SKM-1 treated with dmso at 0.1 percent for 144 hours (cell line): ENCODE results near the gene ERICH6.
A peak's percentile ranks its signal among the peaks of the same experiment; 100 is the strongest.

ENCODE experiments used
- DNase-seq: peaks from one replicate; lab custom pipeline; 2025; ENCODE audit not compliant: unreplicated experiment; lab: John Stamatoyannopoulos, UW

The ERICH6 gene

GRCh38 chr3:150703756-150704344 lies at the start of gene ERICH6:
TSS of gene ERICH6 (minus strand) at chr3:150703920. CDS start at chr3:150703898, 22 bp downstream.
- peak; percentile 78 for DNase-seq

DNA sequence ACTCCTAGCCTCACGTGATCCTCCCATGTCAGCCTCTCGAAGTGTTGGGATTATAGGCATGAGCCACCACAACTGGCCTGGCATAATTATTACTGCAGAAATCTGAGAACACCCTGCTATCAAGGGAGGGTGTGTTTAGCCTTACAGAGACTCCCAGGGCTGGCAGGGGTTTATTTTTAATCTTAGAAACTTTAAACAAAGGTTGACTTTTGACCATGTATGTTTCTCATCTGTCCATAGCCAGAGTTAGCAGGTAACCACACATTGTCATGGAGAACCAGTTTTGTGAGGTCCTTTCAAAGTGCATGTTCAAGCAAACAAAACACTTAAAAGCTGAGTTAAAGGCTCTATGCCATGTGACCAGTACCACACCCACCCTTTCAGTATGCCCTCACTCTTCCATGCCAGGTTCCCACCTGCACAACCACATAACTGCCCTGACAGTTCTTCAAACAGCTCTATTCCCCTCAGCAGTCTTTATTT lies 48.1 kb upstream of the ERICH6 start:
- DNase-seq, result no peak

- no peak for DNase-seq
These were observed 45.5 kb upstream of the ERICH6 start for GRCh38 chr3:150749255-150749654.

- no peak for DNase-seq
These were observed 44.9 kb upstream of the ERICH6 start for GRCh38 chr3:150748684-150749047.

- no peak for DNase-seq
These were observed 44.4 kb upstream of the ERICH6 start for GRCh38 chr3:150747886-150748683.

GRCh38 chr3:150746791-150747590 lies 43.3 kb upstream of the ERICH6 start:
- no peak for DNase-seq

- no peak for DNase-seq
These were observed 42.1 kb upstream of the ERICH6 start for GRCh38 chr3:150745832-150746231.

GRCh38 chr3:150744919-150745211 lies 41.1 kb upstream of the ERICH6 start:
- no peak for DNase-seq

DNA sequence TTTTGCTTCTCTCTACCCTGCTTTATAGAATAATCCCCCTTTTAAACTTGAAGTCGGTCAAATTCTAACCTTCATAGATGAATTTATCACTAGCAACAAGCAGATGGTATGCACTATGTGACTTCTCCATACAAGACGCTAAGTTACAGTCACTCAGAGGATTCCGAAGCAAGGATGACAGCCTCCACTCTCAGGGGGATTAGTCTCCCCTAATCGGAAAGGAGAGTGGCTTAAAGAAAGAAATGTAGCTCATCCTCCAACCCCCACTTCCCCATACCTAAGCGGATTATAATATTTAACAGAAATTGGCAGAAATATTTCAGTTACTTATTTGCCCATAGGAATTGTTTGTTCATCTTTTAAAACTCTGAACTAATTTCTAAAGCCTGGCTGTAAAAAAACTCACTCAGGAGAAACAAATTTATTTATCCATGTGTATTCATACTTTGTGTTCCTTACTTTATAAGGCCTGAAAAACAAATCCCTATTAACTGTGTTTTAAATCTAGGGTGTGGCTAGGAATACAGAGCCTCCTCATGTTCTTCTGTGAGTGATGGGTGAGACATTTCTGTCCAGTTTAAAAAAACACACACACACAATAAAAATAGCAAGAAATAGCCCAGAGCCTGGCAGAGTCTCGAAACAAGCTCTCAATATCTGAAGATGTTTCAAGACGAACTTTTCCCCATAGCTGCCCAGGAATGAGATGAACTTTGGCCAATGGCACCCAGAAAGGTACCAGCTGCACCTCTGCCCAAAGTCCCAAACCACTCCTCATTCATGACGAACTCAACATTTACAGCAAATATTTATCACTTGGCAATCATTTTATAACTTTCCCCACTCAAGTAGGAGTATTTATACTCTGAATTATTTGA lies 40.6 kb upstream of the ERICH6 start:
- no peak for DNase-seq

- DNase-seq, result no peak
These were observed 39.8 kb upstream of the ERICH6 start for GRCh38 chr3:150743508-150743907.

DNA sequence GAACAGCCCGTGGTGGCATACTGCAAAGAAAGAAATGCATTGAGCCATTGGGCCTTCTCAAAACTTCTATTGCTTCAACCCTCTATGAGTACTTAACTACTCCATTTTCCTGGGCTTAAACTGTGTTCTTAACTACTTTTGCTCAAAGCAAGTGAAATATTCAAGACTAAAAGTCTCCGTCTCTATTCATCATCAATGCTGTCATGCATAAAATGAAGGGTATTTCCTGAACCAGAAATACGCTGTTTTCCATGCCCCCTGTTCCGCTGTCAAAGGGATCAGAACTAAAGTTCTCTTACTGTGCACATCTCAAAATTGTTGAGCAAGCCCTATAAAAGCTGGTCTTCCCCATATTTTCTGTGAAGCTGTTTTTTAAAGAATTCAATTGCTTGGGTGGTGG lies 39.0 kb upstream of the ERICH6 start:
- DNase-seq, result no peak

- no peak for DNase-seq
These were observed 38.4 kb upstream of the ERICH6 start for GRCh38 chr3:150742141-150742523.

GRCh38 chr3:150741497-150742140 lies 37.9 kb upstream of the ERICH6 start:
- DNase-seq, result no peak

DNA sequence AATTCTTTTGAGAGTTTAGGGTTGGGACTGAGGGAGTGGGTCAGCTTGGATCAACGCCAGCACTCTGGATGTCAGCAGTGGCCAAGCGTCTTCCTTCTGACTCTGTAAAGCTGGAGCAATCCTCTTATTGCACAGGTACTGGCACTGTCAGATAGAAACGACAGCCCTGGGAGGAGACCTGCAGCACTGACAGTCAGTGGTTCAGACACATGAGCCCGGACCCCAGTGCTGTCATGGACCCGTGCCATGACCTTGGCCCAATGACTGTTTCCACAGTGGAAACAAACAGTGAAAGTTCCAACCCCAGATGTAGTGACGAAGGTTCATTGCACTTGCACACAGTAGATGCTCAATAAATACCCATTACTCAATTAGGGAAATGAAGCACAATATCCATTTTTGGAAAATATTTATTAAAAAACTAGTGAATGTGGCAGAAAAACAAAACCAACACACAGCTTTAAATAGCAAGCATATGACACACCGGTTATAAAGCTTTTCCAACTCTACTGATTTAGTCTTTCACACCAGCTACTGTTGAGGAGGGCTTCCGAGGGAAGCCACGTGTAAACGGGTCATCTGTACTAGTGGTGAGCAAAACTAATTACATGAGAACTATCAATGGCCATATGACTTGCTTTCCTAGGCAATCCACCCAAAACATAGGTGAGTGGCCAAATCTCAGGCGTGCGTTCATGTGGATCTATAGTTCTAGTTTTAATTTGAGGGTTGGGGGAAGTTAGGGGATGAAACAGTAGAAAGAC lies 37.2 kb upstream of the ERICH6 start:
- DNase-seq, result no peak

DNA sequence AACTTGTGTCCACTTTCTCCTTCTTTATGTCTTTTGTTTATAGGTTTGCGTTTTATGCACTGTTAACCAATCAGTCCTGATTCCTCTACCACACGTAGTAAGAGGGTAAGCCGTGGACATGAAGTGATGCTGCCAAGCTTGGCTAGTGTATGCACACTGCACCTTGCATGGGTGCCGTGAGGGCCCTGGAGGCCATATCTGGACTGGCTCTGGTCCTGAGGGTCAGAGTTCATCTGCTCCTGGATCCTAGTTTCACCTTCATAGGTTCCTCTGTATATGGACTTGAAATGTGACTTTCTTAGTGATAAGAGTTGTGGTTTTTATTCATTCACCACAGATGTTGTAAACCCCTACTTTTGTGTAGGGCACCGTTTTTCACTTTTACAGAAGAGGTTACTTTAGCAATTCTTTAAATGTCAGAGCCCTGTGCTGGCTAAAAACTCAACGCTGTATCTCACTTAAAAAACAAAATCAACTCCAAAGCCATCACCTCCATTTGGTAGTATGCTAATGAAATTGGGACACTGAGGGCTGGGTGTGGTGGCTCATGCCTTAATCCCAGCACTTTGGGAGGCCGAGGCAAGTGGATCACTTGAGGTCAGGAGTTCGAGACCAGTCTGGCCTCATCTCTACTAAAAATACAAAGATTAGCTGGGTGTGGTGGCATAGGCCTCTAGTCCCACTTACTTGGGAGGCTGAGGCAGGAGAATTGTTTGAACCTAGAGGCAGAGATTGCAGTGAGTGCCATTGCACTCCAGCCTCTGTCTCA lies 36.3 kb upstream of the ERICH6 start:
- DNase-seq, result no peak

DNA sequence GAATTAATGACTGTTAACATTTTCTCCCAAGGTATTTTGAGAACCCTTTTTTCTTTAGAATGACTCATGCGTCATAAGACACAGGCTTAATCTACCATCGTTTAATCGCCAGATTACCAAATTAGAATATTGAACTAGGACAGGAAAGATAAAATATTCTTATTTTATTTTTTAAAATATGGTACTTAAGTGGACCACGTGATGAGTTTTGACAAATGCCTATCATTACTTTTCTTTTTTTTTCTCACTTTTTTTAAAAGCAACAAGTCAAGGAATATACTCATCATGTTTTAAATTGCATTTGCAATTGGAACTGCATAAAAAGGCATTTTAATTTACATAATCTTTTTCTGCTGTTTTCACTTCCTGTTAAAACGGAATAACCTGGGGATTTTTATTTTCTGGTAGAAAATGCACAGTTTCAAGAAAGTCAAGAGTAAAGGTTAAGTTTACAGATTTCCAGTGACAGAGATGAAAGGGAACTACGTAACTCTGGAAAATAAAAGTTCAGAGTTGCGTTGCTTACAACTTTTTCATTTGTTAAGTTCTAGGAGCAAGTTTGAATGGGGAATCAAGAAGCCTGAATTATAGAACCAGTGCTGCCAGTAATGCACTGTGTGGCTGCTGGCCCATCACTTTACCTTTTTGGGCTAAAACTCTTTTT lies 35.6 kb upstream of the ERICH6 start:
- DNase-seq, result no peak

DNA sequence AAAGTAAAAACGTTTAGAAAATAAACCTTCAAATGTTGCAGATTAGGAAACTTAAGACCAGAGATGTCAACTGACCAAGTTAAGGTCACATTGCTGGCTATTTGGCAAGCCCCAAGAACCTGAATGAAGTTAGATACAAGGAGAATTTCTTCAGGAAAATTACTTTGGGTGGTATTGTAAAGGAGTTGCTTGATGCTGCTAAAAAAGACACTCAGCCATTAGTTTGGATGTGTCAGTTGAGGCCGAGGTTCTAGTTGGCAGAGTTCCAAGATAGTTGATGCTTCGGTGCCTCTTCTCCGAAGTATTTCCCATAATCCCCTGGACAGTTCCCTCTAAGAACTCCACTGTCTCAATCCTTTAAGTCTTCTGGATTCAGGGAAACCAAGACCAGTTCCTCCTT lies 35.0 kb upstream of the ERICH6 start:
- no peak for DNase-seq

DNA sequence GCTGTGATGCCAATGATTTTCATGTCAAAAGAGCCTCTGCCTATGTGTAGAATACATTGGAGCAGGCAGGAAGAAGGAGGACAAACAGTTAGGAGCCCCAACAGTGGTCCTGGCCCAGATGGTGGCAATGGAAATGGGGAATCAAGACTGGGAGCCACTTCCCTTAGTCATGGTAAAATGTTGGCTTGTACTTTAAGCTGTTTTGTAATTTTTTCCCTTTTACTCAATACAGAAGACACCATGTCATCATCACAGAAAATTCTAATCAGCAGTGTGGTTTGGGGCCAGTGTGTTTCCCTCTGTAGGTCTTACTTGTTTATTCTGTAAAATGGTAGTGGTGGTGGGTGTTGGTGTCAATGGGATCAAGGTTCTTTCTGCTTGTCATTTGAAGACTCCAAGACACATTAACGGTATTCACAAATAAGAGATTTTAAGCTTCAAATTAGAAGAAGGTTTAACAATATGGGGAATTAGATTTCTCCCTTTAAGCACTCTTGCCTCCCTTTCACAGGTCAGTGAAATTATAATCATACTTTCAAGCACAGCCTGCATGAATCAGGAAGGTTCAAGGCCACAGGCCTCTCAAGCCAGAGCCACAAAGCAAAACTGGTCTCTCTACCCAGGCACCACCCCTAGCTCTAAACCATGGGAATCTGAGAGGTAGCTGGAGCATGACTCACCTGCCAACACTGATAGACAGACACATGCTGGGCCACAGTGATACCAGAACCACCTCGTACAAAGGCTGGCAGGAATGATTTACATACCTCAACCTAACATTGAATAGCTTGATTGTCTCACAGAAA lies 34.4 kb upstream of the ERICH6 start:
- peak; percentile 75 for DNase-seq
